ENCODE measurements around the gene PCDHA1.

DNA sequence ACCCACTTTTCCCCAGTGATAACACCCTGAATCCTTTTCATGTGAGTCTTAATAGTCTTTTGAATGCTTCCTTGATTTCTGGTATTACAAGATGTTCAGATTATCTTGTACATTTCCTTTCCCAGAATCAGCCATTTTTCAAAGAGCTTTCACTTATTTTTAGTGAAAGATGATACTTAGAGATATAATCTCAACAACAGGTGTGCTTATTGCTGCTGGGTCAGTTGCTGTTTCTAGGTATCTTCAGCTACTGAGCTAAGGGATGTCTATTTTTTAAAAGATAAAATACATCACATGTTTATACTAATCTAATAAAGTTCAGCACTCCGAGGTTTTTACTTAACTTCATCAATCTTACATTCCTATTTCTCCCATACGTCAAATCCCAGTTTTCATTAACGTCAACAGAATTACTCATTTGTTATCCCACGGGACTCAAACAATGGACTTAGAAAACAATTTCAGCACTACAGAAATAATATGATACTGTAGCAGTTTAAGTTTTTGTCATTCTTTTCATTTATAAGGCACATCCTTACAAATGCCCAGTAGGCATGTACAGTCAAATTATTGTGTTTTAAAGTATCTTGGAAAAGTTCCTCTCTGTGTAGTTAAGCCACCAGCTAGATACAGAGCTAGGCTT is 149.1 kb downstream of the PCDHA1 start:
- TF ChIP-seq, protein P1, sequence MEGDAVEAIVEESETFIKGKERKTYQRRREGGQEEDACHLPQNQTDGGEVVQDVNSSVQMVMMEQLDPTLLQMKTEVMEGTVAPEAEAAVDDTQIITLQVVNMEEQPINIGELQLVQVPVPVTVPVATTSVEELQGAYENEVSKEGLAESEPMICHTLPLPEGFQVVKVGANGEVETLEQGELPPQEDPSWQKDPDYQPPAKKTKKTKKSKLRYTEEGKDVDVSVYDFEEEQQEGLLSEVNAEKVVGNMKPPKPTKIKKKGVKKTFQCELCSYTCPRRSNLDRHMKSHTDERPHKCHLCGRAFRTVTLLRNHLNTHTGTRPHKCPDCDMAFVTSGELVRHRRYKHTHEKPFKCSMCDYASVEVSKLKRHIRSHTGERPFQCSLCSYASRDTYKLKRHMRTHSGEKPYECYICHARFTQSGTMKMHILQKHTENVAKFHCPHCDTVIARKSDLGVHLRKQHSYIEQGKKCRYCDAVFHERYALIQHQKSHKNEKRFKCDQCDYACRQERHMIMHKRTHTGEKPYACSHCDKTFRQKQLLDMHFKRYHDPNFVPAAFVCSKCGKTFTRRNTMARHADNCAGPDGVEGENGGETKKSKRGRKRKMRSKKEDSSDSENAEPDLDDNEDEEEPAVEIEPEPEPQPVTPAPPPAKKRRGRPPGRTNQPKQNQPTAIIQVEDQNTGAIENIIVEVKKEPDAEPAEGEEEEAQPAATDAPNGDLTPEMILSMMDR (IDR thresholded peaks at IDR 0.05), result no peak
- no peak for TF ChIP-seq EZH2 (IDR thresholded peaks at IDR 0.05)
- TF ChIP-seq EZH2phosphoT487 (IDR thresholded peaks at IDR 0.05), result no peak
